GM06990 (cell line): ENCODE measurements around the gene TRA2B.

Source experiments
- DNase-seq: peaks from one replicate; pipeline ENCODE4 v3.0.0-alpha.2; 2011; ENCODE audit not compliant: insufficient read length; ENCODE audit errors: extremely low read depth
- H3K27me3 ChIP-seq: replicated peaks from 2 replicates; pipeline ENCODE4 v1.6.0; 2011; ENCODE audit warnings: low read length; ENCODE audit not compliant: control insufficient read depth, insufficient read depth
- H3K36me3 ChIP-seq: 2 replicates; pipeline ENCODE4 v1.5.1; 2011; ENCODE audit warnings: low read length; ENCODE audit not compliant: control insufficient read depth, insufficient read depth
- H3K4me3 ChIP-seq: replicated peaks from 2 replicates; pipeline ENCODE4 v1.5.1; 2011; ENCODE audit warnings: low read depth, mild to moderate bottlenecking, control low read depth, low read length
- TF ChIP-seq, protein P1 (sequence below): IDR thresholded peaks from 2 replicates; pipeline ENCODE4 v1.5.1; 2011; ENCODE audit warnings: low read length, control low read depth, mild to moderate bottlenecking, inconsistent platforms; ENCODE audit not compliant: insufficient read depth, poor library complexity, severe bottlenecking

The TRA2B gene

DNA sequence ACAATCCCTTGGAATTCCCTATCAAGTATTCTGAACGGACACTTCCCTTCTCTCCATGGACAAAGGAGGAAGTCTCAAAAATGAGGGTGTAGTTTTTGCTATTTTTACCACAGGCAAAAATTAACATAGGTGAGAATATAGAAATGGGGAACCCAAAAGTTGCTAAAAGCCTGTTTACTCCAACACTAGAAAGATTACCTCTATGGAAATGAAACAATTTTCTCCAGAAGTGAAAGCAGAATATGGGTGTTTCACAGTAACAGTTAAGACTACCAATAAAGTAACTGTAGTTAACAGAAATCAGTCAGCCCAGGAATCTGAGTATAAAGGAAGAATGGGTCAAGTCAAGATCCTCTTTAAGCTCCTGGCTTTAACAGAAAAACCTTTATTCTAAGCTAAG lies 9.3 kb downstream of the TRA2B start:
- no peak for DNase-seq
- Histone ChIP-seq H3K36me3 (peaks cover 17% of the 10 kb centered on the region), H3K4me3 (peak overlapping the region; percentile 31; the same call in 1 of the 2 replicates), H3K27me3 (no peaks in the 10 kb centered on the region)
- TF ChIP-seq, protein P1, sequence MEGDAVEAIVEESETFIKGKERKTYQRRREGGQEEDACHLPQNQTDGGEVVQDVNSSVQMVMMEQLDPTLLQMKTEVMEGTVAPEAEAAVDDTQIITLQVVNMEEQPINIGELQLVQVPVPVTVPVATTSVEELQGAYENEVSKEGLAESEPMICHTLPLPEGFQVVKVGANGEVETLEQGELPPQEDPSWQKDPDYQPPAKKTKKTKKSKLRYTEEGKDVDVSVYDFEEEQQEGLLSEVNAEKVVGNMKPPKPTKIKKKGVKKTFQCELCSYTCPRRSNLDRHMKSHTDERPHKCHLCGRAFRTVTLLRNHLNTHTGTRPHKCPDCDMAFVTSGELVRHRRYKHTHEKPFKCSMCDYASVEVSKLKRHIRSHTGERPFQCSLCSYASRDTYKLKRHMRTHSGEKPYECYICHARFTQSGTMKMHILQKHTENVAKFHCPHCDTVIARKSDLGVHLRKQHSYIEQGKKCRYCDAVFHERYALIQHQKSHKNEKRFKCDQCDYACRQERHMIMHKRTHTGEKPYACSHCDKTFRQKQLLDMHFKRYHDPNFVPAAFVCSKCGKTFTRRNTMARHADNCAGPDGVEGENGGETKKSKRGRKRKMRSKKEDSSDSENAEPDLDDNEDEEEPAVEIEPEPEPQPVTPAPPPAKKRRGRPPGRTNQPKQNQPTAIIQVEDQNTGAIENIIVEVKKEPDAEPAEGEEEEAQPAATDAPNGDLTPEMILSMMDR = no peak

DNA sequence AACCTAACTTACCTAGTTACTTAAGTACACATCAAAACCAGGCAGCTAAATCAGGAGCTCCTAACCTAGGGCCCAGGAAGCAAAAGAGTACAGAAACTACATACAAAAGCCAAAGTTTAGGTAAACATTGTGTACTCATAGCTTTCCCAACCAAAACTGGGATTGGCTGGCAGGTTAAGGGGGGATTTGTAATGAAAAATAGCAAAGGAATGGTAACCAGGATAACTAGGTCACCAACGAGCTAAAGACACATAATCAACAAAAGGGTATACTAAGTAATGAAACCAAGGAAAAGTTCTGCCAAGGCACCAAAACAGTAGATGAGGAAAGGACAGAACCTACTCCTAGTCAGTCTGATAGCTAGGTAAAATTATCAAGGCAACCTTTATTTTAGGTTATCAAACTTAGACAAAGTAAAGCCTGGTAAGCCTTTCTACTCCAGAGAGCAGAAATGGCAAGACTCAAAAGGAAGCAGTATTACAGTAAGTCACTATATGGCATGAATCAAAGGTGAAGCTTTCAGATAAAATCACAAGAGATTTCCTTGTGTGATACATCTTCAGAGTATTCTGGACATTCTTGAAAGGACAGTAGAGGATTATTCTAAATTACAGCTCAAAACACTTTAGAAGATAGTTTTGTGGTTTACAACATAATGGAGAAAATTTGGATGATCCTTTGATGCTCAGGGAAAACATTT lies 10.2 kb downstream of the TRA2B start:
- TF ChIP-seq, protein P1 = no peak
- peaks cover 21% of the 10 kb centered on the region for H3K36me3 ChIP-seq
- H3K27me3 ChIP-seq = no peaks in the 10 kb centered on the region
- no peak overlapping the region for H3K4me3 ChIP-seq
- no peak for DNase-seq

DNA sequence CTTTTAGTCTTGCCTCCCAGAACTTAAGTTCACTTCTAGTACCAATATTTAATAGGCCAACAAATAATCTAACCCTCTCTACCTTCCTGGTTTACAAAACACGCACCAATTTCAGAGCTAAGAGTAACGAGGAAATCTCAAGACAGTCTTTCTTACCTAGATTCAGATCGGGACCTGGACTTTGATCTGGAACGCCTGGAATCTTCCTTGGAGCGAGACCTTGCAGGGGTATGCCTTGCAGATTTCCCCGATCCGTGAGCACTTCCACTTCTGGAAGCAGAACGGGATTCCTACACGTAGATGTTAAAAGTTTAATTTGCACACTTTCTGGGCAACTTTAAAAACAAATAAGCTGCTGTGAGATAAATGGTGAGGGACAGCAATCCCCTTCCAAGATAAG lies 11.4 kb downstream of the TRA2B start:
- Histone ChIP-seq H3K27me3 (no peaks in the 10 kb centered on the region), H3K36me3 (peaks cover 21% of the 10 kb centered on the region), H3K4me3 (no peak overlapping the region)
- TF ChIP-seq, protein P1 = no peak
- no peak for DNase-seq

DNA sequence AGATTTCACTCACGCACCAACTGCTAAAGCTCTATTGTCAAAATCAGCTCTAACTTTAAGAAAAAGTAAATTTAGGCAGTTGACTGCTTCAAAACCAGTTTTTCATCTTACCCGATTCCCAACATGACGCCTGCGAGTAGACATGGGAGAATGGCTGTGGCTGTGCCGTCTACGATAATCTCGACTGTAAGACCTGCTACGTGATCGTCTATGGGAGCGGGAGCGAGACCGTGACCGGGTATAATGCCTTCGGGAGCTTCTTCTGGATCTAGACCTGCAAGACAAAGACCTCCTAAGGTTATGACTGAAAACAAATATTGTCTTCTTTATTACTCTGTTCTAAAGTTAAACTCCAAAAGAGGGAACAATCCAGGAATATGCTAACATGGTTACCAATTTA lies 12.5 kb downstream of the TRA2B start:
- H3K36me3 ChIP-seq = peaks cover 21% of the 10 kb centered on the region
- H3K27me3 ChIP-seq = no peaks in the 10 kb centered on the region
- TF ChIP-seq, protein P1 = no peak
- H3K4me3 ChIP-seq = no peak overlapping the region
- no peak for DNase-seq

DNA sequence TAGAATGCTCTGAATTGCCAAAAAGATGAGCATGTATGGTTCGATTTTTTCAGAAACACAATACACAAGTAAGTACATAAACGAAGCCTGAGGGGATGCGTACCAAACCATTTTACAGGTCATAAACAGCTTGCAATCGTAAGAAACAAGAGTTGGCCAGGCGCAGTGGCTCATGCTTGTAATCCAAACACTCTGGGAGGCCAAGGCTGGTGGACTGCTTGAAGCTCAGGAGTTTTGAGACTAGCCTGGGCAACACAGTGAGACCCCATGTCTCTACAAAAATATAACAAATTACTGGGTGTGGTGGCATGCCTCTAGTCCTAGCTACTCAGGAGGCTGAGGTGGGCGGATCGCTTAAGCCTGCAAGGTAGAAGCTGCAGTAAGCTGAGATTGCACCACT lies 13.4 kb downstream of the TRA2B start:
- Histone ChIP-seq H3K27me3 (no peaks in the 10 kb centered on the region), H3K4me3 (no peak overlapping the region), H3K36me3 (peaks cover 22% of the 10 kb centered on the region)
- TF ChIP-seq, protein P1 = no peak
- DNase-seq = no peak

DNA sequence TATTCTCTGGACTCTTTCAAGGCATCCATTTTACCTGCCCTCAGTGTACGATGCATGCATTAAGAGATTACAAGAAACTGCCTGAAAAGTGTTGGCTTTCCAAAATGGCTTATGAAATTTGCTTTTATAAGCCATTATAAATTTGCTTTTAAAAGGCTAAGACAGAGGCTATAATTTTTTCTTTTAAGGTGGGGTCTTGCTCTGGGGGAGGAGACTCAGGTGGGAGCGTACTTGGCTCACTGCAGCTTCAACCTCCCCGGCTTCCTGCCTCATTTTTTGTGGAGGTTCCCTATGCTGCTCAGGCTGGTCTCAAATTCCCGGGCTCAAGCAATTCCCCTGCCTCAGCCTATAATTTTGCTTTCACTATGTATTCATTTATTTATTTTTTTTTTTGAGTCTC lies 17.6 kb downstream of the TRA2B start:
- H3K36me3 ChIP-seq = peaks cover 19% of the 10 kb centered on the region
- DNase-seq = no peak
- H3K27me3 ChIP-seq = no peaks in the 10 kb centered on the region
- H3K4me3 ChIP-seq = no peak overlapping the region
- TF ChIP-seq, protein P1 = no peak
